IMR-90 (cell line): ENCODE measurements around the gene ABHD16A. TPM values are rescaled to one million over a fixed set of nuclear protein-coding genes. Genes with fewer than 3 reads are reported as not detected.

Source experiments
- ATAC-seq: fragments of 200-7000 bp; cut with Tn5 transposase; 2 replicates; pipeline ENCODE4 v1.9.1; 2020; ENCODE audit warnings: low read depth, mild to moderate bottlenecking, moderate library complexity
- BruUV-seq: library from RNA; stranded (reverse); fragments of 400-500 nt; replicated peaks from 2 replicates; lab custom pipeline; 2021; lab: Mats Ljungman, UMichigan
- CTCF ChIA-PET: fragments of 300-600 bp; formaldehyde crosslinking; extraction: SDS; loops from one replicate; lab custom pipeline; 2021; ENCODE audit warnings: antibody characterized with exemption; lab: Yijun Ruan, JAX
- POLR2A ChIA-PET: fragments of 300-600 bp; sonication (Branson Sonifier 250); formaldehyde crosslinking; loops from one replicate; lab custom pipeline; 2022; ENCODE audit warnings: antibody characterized with exemption; ENCODE audit not compliant: unreplicated experiment; lab: Charles Lee
- DNase-seq: peaks from one replicate; pipeline ENCODE4 v3.0.0; 2013
- H2AFZ ChIP-seq: replicated peaks from 2 replicates; pipeline ENCODE3; 2013; ENCODE audit warnings: low read length, mild to moderate bottlenecking; ENCODE audit not compliant: poor library complexity
- H2AK5ac ChIP-seq: 2 replicates; pipeline ENCODE4 v1.6.1; 2013; ENCODE audit warnings: low read depth, low read length, inconsistent platforms
- H2AK9ac ChIP-seq: replicated peaks from 2 replicates; pipeline ENCODE3; 2013; ENCODE audit warnings: mild to moderate bottlenecking, low read depth, low read length, moderate library complexity; ENCODE audit not compliant: poor library complexity
- H2BK120ac ChIP-seq: 2 replicates; pipeline ENCODE4 v1.6.1; 2013; ENCODE audit warnings: low read depth, low read length, inconsistent platforms
- H2BK15ac ChIP-seq: 3 replicates; pipeline ENCODE4 v1.6.1; 2013; ENCODE audit warnings: low read depth, low read length, inconsistent platforms
- H2BK20ac ChIP-seq: 2 replicates; pipeline ENCODE4 v1.6.1; 2013; ENCODE audit warnings: low read depth, mild to moderate bottlenecking, inconsistent platforms, low read length, moderate library complexity
- H2BK5ac ChIP-seq: 2 replicates; pipeline ENCODE4 v1.6.1; 2013; ENCODE audit warnings: mild to moderate bottlenecking, low read depth, low read length, inconsistent platforms; ENCODE audit not compliant: poor library complexity, severe bottlenecking
- H3K14ac ChIP-seq: replicated peaks from 2 replicates; pipeline ENCODE4 v1.6.1; 2013; ENCODE audit warnings: low read depth, low read length, inconsistent platforms
- H3K18ac ChIP-seq: 2 replicates; pipeline ENCODE4 v1.6.1; 2013; ENCODE audit warnings: low read depth, low read length, control low read depth
- H3K23ac ChIP-seq: 2 replicates; pipeline ENCODE4 v1.6.1; 2013; ENCODE audit warnings: low read depth, low read length, inconsistent platforms
- H3K27ac ChIP-seq: 2 replicates; pipeline ENCODE4 v1.5.1; 2013; ENCODE audit warnings: mild to moderate bottlenecking, control low read depth, low read length; ENCODE audit not compliant: insufficient read depth
- H3K27me3 ChIP-seq: 2 replicates; pipeline ENCODE4 v1.6.1; 2013; ENCODE audit warnings: low read length; ENCODE audit not compliant: control insufficient read depth, insufficient read depth
- H3K36me3 ChIP-seq: 2 replicates; pipeline ENCODE4 v1.6.1; 2013; ENCODE audit warnings: low read length, mixed read lengths; ENCODE audit not compliant: control insufficient read depth, insufficient read depth
- H3K4ac ChIP-seq: 2 replicates; pipeline ENCODE4 v1.6.1; 2013; ENCODE audit warnings: low read depth, low read length, inconsistent platforms
- H3K4me1 ChIP-seq: 2 replicates; pipeline ENCODE4 v1.6.1; 2013; ENCODE audit warnings: low read length, mixed read lengths; ENCODE audit not compliant: control insufficient read depth, insufficient read depth
- H3K4me2 ChIP-seq: 2 replicates; pipeline ENCODE4 v1.6.1; 2013; ENCODE audit warnings: low read depth, mild to moderate bottlenecking, control low read depth, low read length, moderate library complexity
- H3K4me3 ChIP-seq: 2 replicates; pipeline ENCODE4 v1.5.1; 2013; ENCODE audit warnings: low read depth, mild to moderate bottlenecking, control low read depth, low read length, moderate library complexity; ENCODE audit not compliant: insufficient read depth
- H3K56ac ChIP-seq: 2 replicates; pipeline ENCODE4 v1.6.1; 2013; ENCODE audit warnings: low read length, inconsistent platforms; ENCODE audit not compliant: insufficient read depth; ENCODE audit errors: extremely low read depth
- H3K79me1 ChIP-seq, 2 experiments: 2 replicates each; pipeline ENCODE4 v1.6.1; 2013; ENCODE audit warnings: low read length in 2 of 2, inconsistent platforms in 1 of 2, low read depth in 1 of 2
- H3K9ac ChIP-seq: 2 replicates; pipeline ENCODE4 v1.6.1; 2013; ENCODE audit warnings: low read depth, low read length, control low read depth
- H3K9me1 ChIP-seq: 2 replicates; pipeline ENCODE4 v1.6.1; 2013; ENCODE audit warnings: low read length, inconsistent platforms; ENCODE audit not compliant: insufficient read depth
- H3K9me3 ChIP-seq: 2 replicates; pipeline ENCODE4 v1.6.1; 2013; ENCODE audit warnings: low read length; ENCODE audit not compliant: control insufficient read depth, insufficient read depth
- H4K20me1 ChIP-seq: 2 replicates; pipeline ENCODE4 v1.6.1; 2013; ENCODE audit warnings: low read length, inconsistent platforms; ENCODE audit not compliant: insufficient read depth
- H4K5ac ChIP-seq: 2 replicates; pipeline ENCODE4 v1.6.1; 2013; ENCODE audit warnings: mild to moderate bottlenecking, low read depth, low read length, control low read depth
- H4K8ac ChIP-seq, 2 experiments: 2 replicates each; pipeline ENCODE4 v1.6.1; 2013; ENCODE audit warnings: low read depth in 2 of 2, low read length in 2 of 2, control low read depth in 1 of 2, inconsistent platforms in 1 of 2
- H4K91ac ChIP-seq: 2 replicates; pipeline ENCODE4 v1.6.1; 2013; ENCODE audit warnings: low read depth, low read length, inconsistent platforms; ENCODE audit not compliant: insufficient read depth
- BHLHE40 ChIP-seq: fragments of 150-350 bp; IDR thresholded peaks from 2 replicates; pipeline ENCODE4 v1.6.1; 2016; ENCODE audit warnings: mild to moderate bottlenecking, low read depth, low read length
- ELK1 ChIP-seq: fragments of 150-350 bp; IDR thresholded peaks from 2 replicates; pipeline ENCODE4 v1.6.1; 2016; ENCODE audit warnings: low read depth, mild to moderate bottlenecking, low read length, moderate library complexity, borderline replicate concordance
- FOS ChIP-seq: fragments of 150-350 bp; IDR thresholded peaks from 2 replicates; pipeline ENCODE4 v1.6.1; 2016; ENCODE audit warnings: low read depth, low read length
- MAFK ChIP-seq: IDR thresholded peaks from 2 replicates; pipeline ENCODE4 v1.6.1; 2012; ENCODE audit warnings: low read depth, low read length, improper control_type of control experiment
- MAZ ChIP-seq: IDR thresholded peaks from 2 replicates; pipeline ENCODE4 v1.6.1; 2012; ENCODE audit warnings: low read depth, mild to moderate bottlenecking, low read length, improper control_type of control experiment, moderate library complexity, borderline replicate concordance
- MXI1 ChIP-seq: IDR thresholded peaks from 2 replicates; pipeline ENCODE4 v1.6.1; 2012; ENCODE audit warnings: low read depth, mild to moderate bottlenecking, low read length, moderate library complexity, borderline replicate concordance
- POLR2A ChIP-seq: IDR thresholded peaks from 2 replicates; pipeline ENCODE4 v1.6.1; 2012; ENCODE audit warnings: mild to moderate bottlenecking, low read depth, low read length
- RFX5 ChIP-seq: IDR thresholded peaks from 2 replicates; pipeline ENCODE4 v1.8.0; 2012; ENCODE audit warnings: low read depth, mild to moderate bottlenecking, low read length, moderate library complexity
- SMC3 ChIP-seq: fragments of 150-350 bp; IDR thresholded peaks from 2 replicates; pipeline ENCODE4 v1.6.1; 2016; ENCODE audit warnings: low read depth, mild to moderate bottlenecking, antibody characterized with exemption, low read length, moderate library complexity
- WGBS, 2 experiments: methylation state at CpG; one replicate each; pipeline versions ENCODE4 v1.1.5 to v1.1.7; 2013; ENCODE audit warnings: missing lambda C conversion rate in 2 of 2; ENCODE audit not compliant: insufficient read length in 1 of 2; ENCODE audit errors: extremely low coverage in 2 of 2; 5-methylcytosine and 5-hydroxymethylcytosine counted together
- dilution Hi-C: fragments of 300-500 bp; cut with HindIII; formaldehyde crosslinking; loops from one replicate; pipeline ENCODE4 v1.14.3; 2018; ENCODE audit warnings: low sequenced_read_pairs; ENCODE audit not compliant: unreplicated experiment
- in situ Hi-C: fragments of 300-500 bp; cut with MboI; formaldehyde crosslinking; loops from 3 replicates; pipeline ENCODE4 v1.14.3; 2019; ENCODE audit warnings: low sequenced_read_pairs, inconsistent platforms, mixed read lengths
- intact Hi-C: fragments of 100-400 bp; cut with micrococcal nuclease; formaldehyde crosslinking; loops from 2 replicates; pipeline ENCODE4 v1.10.0; 2022
- polyA plus RNA-seq, 3 experiments: library from polyadenylated mRNA; depleted of rRNA; stranded (reverse); fragments of >200 nt; gene quantifications; 2 replicates each; pipeline ENCODE4 v1.2.3, GENCODE V29; 2012; ENCODE audit warnings: low replicate concordance in 1 of 3
- total RNA-seq: library from RNA; depleted of rRNA; stranded (reverse); fragments of >200 nt; gene quantifications from 2 replicates; pipeline ENCODE4 v1.2.3, GENCODE V29; 2012

The ABHD16A gene
- total and polyA plus RNA-seq, 2 of the 4 experiments (the other 2 are of a cell fraction) = 31.5 to 35.1 TPM

DNA sequence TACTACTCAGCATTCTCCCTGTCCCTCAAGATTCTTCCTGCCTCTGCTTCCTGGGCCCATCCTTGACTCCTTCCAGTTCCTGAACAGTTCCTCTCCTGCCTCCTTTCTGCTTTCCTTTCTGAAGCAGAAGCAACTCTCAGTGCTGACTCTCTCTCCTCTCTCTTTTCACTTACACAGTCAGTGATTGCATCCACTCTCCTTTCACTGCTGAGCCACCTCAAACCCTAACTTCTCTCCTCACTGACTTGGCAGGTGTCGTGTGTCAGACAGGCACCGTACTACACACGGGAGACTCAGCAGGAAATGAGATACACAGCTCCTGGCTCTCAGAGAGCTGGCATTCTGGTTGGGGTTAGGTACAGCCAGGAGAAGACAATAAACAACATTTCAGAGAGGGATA lies 5.6 kb downstream of the ABHD16A start:
- peak overlapping the region; percentile 68 for H2AK9ac ChIP-seq
- in situ Hi-C loops (no loop called here), dilution Hi-C loops (no loop called here), intact Hi-C loops (no loop called here)
- no peak for ATAC-seq
- peaks cover 10% of the 10 kb centered on the region for H3K9me1 ChIP-seq
- no peak overlapping the region for H2BK15ac ChIP-seq
- peak; percentile 54 for DNase-seq
- no peak overlapping the region for H3K27ac ChIP-seq
- no peak overlapping the region for H3K18ac ChIP-seq
- H3K36me3 ChIP-seq = peaks cover 39% of the 10 kb centered on the region
- TF ChIP-seq ELK1 (no peak), SMC3 (no peak), FOS (no peak), POLR2A (no peak), MAFK (no peak), BHLHE40 (no peak), MXI1 (no peak), MAZ (no peak), RFX5 (no peak)
- H3K4me1 ChIP-seq = peaks cover 6% of the 10 kb centered on the region
- H2AFZ ChIP-seq = no peak overlapping the region
- H3K9ac ChIP-seq = no peak overlapping the region
- H2AK5ac ChIP-seq = no peak overlapping the region
- no TSS peak for BruUV-seq
- POLR2A ChIA-PET = no interaction called here
- H3K27me3 ChIP-seq = no peaks in the 10 kb centered on the region
- no peak overlapping the region for H4K91ac ChIP-seq
- H2BK20ac ChIP-seq = no peak overlapping the region
- no peak overlapping the region for H3K4me2 ChIP-seq
- H4K20me1 ChIP-seq = 0 out of 2 replicates have a peak, but pooled peaks cover 11% of the 10 kb centered on the region
- 0 out of 2 replicates have a peak overlapping the region, but pooled peaks have one; percentile 17 for H3K14ac ChIP-seq
- WGBS, 2 experiments = no CpG with 5 or more reads among the region's 3 CpGs
- H2BK120ac ChIP-seq = no peak overlapping the region
- H3K79me1 ChIP-seq = peaks cover 25 to 50% of the 10 kb centered on the region in 2 experiments
- no peak overlapping the region for H4K8ac ChIP-seq
- no peak overlapping the region for H3K4ac ChIP-seq
- no peaks in the 10 kb centered on the region for H3K9me3 ChIP-seq
- H3K23ac ChIP-seq = peak overlapping the region; percentile 3; the same call in 1 of the 2 replicates
- H3K4me3 ChIP-seq = no peak overlapping the region
- no peak overlapping the region for H3K56ac ChIP-seq
- no peak overlapping the region for H2BK5ac ChIP-seq
- no peak overlapping the region for H4K5ac ChIP-seq
- CTCF ChIA-PET = interaction anchor here (0.5 kb wide), 1 partner anchor 133 kb away, joined by 3 read pairs; no protein-coding TSS in a partner anchor
